NCI-H2107 treated with DMSO at 0.1 percent for 48 hours (cell line): ENCODE measurements around the gene MPRIP.
"Not testable (repeated sequence)": the region's sequence is repeated elsewhere in the genome, so short reads cannot be mapped to it uniquely, and the experiment has no call there.

ENCODE experiments used
- DNase-seq: peaks from one replicate; lab custom pipeline; 2025; ENCODE audit not compliant: unreplicated experiment; lab: John Stamatoyannopoulos, UW

MPRIP gene, protein sequence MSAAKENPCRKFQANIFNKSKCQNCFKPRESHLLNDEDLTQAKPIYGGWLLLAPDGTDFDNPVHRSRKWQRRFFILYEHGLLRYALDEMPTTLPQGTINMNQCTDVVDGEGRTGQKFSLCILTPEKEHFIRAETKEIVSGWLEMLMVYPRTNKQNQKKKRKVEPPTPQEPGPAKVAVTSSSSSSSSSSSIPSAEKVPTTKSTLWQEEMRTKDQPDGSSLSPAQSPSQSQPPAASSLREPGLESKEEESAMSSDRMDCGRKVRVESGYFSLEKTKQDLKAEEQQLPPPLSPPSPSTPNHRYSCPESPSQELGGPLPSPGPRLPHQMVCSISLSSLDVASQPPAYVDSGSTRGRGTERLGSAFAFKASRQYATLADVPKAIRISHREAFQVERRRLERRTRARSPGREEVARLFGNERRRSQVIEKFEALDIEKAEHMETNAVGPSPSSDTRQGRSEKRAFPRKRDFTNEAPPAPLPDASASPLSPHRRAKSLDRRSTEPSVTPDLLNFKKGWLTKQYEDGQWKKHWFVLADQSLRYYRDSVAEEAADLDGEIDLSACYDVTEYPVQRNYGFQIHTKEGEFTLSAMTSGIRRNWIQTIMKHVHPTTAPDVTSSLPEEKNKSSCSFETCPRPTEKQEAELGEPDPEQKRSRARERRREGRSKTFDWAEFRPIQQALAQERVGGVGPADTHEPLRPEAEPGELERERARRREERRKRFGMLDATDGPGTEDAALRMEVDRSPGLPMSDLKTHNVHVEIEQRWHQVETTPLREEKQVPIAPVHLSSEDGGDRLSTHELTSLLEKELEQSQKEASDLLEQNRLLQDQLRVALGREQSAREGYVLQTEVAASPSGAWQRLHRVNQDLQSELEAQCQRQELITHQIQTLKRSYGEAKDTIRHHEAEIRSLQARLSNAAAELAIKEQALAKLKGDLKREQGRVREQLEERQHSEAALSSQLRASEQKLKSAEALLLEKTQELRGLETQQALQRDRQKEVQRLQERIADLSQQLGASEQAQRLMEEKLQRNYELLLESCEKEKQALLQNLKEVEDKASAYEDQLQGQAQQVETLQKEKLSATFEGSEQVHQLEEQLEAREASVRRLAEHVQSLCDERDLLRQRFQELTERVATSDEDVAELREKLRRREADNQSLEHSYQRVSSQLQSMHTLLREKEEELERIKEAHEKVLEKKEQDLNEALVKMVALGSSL (N-terminal part only)

DNA sequence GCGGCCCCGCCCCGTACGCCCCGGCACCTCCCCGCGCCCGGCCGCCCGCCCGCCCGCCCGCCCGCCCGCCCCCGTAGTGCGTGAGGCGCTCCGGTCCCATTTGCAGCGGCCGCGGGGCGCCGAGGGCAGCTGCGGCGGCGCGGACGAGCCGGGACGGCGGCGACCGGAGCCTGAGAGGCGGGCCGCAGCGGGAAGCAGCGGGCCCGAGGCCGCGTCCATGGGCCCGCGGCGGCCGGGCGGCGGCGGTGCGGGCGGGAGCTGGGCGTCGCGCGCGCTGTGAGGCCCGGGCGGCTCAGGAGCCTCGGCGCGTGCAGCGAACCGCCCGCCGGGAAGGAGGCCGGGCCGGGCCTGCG, at the start of gene MPRIP:
Gene MPRIP (plus strand): TSS at position 74 of the 353 bp plus-strand sequence. CDS start 392 bp downstream, outside the sequence.
- no peak for DNase-seq

DNA sequence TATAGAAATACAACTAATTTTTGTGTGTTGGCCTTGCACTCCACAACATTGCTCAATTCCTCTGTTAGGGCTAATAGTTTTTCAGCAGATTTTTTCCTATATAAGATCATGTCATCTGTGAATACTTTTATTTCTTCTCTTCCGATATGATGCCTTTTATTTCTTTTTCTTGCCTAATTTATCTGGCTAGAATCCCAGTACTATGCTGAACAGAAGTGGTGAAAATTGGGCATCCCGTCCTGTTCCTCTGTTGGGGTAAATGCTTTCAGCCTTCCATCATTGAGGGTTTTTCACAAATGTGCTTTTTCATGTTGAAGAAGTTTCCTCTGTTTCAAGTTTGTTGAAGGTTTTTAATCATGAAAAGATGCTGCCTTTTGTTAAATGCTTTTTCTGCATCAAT, 47.6 kb upstream of the MPRIP start:
- DNase-seq, result no peak

DNA sequence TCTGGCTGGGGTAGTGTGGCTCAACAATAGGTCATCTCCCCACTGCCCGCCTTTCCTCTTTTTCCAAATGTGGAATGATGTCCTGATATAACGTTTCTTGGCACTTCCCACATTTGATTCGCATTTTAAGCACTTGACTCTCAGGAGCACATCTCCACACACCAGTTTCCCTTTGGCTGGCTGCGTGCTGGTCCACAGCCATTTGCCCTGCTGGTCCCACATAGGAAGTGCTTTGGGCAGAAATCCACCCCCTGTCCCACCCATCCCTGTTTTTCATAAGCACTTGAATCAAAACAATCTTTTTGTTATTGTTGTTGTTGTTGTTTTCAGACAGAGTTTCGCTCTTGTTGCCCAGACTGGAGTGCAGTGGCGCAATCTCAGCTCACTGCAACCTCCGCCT, 46.3 kb upstream of the MPRIP start:
- no peak for DNase-seq

DNA sequence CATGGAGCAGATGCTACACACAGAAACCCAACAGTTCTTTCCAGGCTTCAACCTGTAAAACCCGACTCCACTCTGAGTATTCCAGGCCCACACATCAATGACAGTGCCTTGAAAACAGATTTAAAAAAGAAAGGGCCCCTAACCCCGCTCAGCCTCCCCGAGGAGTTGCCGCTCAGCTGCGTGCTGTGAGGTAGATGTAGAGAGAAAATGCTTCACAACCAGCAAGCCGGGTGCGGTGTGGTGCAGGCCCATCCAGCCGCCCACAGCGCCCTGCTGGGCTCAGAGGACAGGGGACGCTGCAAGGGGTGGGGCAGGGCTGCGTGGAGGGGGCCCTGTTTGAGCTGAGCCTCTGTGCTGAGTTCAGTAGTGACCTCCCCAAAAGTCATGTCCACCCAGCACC, 45.5 kb upstream of the MPRIP start:
- not testable (repeated sequence) for DNase-seq

DNA sequence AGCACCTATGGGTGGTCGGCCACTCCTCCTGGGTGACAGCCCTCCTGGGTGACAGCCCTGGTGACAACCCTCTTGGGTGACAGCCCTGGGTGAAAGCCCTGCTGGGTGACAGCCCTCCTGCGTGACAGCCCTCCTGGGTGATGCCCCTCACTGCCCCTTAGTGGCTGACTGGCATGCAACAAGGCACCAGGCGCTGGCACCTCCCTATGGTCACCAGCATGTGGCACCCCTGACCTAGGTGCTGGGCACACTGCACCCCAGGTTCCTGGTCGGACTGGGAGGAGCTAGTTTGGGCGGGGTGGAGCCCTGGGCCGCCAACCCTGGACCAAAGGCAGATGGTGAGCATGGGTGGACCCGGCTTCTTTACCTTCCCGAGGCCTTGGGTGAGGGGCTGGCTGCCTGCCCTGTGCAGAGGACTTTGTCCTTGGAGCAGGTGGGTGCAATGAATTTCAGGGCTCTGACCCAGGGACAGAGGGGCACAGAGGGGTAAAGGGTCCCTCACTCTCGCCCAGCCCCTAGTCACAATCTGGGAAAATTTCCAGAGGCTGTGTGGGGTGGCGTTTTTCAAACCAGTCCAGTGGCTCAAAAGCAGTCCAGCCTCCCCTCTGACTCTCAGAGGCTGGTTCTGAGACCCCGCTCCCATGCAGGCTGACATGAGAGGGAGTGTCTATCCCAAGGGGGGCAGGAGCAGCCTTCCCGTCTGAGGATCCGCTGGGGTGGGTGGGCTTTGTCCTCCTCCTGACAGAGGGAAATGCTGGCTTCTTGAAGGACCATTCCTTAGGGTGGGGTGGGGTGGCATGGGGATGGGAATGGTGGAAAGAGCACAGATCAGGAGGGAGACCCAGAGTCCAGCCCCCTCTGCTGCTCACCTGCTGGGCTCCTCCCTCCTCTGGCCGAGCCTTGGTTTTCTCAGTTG, 44.5 kb upstream of the MPRIP start:
- no peak for DNase-seq

DNA sequence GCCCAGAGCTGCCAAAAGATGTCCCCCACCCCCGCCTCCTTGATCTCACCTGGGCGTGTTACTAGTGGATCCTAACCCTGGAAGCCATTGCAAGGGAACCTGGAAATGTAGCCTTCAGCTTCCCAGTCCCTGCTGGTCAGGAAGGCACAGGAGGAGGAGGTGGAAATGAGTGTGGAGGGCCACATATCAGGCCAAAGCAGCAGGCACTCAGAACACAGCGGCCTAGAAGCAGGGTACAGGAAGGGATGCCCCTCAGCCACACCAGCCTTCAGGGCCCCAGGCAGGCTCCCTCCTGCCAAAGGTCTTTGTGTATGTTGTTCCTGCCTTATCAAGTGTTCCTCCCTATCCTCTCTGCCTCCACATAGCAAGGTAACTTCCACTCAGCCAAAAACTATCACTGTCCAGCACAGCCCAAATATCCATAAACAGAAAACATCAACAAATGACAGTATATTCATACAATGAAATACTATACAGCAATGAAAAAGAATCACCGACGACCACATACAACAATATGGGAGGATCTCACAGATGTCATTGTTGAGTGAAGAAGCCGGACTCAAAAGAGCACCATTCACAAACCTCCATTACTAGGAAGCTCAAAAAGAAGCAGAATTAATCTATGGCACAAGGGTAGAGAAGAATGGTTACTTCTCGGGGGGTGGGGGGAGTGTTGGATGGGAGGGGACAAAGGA, 42.2 kb upstream of the MPRIP start:
- no peak for DNase-seq

DNA sequence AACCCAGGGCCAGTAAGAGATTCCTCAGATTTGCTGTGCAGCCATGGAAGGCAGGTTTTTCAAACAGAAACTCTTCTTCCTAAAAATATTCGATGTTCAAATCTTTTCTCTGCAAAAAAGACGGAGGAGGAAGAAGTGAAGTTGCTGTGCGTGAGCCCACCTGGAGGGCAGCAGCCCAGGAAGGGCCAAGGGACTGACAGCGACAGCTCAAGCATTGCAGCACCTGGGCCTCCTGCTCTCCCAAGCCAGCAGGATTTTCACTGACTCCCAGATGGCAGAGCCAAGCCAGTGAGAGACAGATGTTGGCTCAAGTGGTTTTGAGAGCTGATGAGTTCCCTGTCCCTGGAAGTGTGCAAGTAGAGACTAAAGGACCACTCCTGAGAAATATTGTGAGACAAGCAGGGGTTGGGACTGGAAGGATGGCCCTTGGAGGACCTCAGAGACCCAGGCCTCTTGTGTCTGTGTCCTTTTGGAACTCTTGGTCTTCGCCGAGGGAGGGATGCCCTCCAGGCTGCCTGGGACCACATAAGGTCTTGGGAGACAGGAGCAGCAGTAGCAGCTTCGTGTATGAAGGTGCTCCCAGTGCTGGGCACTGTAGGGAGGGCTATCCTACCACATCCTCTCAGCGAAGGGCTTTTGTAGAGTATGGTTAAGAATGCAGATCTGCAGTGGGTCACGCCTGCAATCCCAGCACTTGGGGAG, 41.0 kb upstream of the MPRIP start:
- DNase-seq, result no peak

DNA sequence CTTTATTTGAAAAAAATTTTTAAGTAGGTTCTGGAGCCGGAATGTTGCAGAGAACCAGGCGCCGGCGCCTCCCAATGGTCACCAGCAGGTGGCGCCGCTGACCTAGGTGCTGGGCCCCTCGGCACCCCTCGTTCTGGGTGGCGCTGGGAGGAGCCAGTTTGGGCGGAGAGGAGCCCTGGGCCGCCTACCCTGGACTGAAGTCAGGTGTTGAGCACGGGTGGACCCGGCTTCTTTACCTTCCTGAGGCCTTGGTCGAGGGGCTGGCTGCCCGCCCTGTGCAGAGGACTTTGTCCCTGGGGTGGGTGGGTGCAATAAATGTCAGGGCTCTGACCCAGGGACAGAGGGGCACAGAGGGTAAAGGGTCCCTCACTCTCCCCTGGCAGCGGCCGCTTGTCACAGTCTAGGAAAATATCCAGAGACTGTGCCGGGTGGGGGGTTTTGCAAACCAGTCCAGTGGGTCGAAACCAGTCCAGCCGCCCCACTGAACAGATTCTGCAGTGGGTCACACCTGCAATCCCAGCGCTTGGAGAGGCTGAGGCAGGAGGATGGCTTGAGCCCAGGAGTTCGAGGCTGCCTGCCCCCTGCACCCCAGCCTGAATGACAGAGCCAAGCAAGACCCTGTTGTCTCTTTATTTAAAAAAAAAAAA, 40.3 kb upstream of the MPRIP start:
- DNase-seq, result peak; percentile 14

DNA sequence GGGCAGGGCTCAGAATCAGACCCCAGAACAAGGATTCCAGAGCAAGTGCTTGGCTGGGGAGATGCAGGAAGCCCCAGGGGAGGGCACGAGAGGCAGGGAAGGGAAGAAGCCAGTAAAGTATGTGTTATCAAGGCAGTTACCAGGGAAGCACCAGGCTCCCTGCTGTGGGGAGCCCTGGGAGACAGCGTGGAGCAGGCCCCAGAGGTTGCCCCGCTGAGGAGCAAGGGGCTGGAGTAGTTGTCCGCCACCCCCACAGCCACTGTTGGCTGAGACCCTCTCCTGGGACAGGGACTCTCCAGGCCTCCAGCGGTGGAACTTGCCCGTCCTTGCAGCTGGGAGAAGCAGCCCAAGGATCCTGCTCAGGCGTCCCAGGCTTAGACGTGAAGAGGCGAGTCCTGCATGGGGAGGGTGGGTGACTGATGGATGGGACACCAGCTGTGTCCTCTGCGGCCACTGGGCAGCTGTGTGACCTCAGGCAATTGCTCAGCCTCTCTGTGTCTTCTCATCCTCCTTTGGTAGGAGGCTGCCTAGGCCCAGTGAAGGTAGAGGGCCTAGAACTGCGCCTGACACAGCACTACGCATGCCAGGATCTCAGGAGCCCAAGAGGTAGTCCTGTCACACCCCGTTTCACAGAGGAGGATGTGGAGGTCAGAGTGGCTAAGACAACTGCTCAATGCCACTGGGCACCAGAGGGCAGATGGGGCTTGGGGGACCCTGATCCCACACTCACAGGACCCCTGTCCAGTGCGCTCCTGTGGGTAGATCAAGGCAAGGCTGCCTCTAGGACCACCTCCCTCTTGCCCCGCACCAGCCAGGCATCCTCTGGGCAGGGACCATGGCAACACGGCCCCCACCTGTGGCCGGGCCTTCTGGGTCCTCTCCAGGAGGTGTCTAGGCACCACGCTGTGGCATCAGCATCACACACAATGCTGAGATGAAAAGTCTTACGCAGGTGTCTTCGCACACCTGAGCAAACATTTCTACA, 39.2 kb upstream of the MPRIP start:
- not testable (repeated sequence) for DNase-seq

DNA sequence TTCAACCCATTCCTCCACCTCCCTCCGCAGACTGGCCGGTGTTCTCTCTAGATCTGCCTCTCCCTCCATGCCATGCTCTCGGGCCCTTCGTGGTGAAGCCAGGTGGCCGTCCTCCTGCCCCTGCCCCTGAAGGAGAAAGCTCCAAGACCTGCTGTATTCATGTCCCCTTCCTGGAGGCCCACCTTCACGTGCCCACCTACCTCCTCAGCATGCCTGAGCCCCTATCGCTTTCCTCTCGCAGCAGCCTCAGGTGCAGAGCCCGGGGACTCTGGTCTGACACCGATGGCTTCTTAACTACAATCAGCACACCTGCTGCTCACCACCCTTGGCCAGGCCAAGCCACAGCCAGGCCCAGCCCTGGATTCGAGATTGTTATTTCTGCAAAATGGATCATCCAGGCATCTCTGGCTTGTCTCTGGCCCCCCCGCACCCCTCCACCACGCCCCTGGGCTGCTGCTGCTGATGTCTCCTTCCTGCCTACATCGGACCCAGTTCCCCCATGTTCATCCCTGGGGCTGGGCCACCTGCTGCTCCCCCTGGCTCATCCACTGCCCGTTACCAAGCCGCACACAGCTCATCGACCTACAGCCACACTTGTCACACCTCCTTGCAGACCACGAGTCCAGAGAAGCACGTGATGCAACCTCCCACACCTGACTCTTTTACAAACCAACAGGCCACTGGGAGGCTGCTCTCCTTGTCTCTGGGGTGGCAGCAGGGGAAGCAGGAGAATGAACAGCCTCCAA, 37.8 kb upstream of the MPRIP start:
- DNase-seq, result no peak

DNA sequence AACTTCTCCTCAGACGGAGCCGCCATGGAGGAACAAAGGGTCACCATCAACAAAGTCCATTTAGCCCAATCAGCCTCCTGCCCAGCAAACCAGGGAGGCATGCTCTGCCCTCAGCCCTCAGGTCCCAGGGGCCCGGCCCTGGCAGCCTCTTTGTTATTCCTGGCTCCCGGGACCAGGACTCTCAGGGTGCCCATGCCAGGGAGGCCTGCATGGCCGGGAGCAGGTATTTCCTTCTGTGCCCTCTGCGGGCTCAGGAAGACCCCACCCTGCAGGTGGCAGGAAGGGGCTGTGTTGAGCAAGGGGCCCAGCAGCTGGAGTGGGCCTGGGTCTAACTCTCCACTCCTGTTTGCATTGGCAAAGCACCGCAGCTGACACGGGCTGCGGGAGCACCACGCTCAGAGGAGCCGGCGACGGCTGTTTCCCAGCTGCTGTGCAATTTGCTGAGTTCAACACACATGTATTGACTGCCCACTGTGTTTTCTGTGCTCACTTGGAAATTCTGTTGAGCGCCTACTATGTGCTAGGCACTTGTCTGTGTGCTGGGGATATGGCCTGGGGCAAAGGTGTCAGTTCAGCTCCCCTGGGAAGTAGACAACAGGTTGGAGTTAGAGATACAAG, 37.2 kb upstream of the MPRIP start:
- DNase-seq, result not testable (repeated sequence)

DNA sequence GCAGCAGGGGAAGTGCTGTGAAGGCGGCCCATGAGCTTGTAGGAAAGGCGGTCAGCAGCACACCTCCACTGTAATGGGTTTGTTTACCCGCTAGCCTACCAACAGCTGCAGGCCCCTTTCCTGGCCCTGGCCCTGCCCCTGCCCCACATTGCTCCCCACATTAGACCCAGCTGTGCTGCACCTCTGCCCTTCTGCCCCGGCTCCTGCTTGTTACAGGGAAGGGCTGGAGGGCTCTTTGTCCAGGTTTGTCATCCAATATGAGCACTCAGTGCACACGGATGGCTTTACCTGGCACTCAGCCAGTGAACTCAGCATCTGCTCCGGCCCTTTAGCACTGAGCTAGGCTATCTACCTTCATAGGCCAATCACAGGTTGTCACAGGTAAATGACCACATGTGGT, 34.4 kb upstream of the MPRIP start:
- DNase-seq, result not testable (repeated sequence)

DNA sequence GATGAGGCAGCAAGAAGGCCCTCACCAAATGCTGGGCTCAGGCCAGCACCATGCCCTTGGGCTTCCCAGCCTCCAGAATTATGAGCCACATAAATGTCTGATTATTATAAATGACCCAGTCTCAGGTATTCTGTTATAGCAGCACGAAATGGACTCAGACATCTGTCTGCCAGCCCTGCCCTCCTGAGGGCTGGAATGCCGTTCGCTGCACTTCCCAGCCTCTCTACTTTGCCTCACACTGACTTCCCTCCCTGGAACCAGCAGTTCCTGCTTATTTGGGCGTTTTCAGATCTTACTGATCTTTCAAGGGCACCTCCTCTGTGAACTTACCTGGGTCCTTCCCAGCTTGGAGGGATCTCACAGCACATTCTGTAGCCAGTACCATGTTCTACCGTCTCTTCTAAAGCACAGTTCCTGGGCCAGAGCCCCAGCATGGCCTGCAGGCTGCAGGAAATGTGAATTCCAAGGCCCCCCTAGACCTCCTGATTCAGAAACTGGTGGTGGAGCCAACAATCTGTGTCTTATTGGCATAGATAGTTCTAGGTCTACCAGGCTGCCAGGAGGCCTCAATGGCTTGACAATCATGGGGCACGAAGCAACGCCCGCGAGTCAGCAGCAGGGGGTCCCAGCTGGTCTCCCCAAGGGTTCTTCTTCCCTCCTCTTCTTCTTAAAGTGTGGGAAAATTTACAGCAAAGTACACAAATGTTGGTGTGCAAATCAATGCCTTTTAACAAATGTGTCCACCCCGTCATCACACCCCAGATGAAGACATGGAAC, 33.4 kb upstream of the MPRIP start:
- not testable (repeated sequence) for DNase-seq

DNA sequence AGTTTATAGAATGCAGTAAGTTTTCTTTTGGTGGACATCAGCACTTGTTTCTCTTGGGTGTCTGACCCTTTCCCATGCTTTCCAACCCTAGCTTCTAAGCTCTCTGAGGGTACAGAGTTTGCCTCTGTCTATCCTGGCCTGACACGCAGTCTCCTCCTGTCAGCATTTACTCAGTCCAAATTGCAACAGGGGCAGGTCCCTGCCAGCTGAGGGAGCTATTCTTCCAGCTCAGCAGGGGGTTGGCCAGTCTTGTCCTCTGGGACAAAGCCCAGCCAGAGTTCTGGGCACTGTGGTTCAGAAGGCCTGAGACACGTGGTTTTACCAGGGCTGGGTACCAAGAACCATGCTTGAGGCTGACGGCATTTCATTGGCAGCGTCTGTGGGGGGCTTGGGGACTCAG, 32.3 kb upstream of the MPRIP start:
- DNase-seq, result not testable (repeated sequence)

DNA sequence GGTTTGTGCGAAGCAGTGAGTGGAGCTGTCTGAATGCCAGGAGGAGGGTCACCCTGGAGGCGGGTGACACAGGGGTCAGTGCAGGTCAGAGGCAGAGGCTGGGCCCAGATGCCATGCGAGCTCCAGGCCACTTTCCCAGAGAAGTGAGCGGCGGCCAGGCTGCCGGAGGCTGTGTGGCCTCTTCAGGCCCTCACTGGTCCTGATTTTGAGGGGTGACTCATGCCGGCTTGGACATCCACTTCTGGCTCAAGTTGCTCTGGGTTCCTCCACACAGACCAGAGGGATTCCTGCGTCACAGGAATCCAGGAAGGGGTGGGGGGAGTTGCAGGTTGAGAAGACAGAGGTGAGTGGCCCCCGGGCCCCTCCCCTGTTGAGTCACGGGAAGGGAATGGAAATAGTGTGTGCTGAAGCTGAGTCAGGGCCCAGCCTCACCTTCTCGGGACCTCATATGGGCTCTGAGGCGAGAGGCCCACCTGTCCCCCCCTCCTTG, 31.7 kb upstream of the MPRIP start:
- not testable (repeated sequence) for DNase-seq
